Stimulated activated CD4-positive, alpha-beta T cell treated with anti-CD3 and anti-CD28 coated beads, TNF-alpha, amount 100 ng/mL, for 48 hours (primary cell): ENCODE data around the gene GPANK1.
A peak's percentile ranks its signal among the peaks of the same experiment; 100 is the strongest.
"Not testable (repeated sequence)": the region's sequence is repeated elsewhere in the genome, so short reads cannot be mapped to it uniquely, and the experiment has no call there.

Experiments
- DNase-seq, 3 donors: peaks; one replicate each; pipeline ENCODE4 v3.0.0-alpha.2; 2020; ENCODE audit warnings: low read depth in 3 of 3

Gene GPANK1

DNA sequence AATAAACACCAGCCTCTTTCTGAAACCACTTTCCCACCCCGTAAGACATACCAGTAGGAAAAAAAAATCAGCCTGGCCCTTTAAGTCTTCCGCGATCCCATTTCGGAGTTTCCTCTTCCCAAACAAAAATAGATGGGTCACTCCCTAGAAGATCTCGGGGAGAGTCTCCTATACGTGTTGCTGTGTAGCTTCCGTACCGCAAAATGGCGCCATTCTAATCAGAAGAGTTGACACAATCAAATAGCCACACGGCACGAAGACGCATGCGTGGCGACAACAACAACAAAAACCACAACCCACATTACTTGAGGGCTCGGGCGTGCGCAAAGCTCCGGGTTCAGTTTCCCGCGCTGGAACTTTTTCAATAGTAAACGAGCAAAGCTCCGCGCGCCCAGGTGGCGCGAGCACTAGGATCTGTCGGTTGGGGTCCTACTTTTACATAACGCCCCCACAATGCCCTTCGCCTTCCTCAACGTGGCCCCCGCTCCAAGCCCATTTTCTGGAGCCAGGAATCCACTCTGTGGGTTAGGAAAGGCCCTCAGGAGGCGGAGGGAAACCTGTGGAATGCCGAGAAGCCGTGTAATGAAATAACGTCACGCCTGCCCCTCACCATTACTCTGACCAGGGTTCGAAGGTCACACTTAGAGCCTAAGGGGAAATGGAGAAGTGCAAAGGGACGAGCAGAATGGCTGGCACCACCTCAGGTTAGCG, at the start of gene GPANK1:
Gene GPANK1, minus strand, starts transcription at position 208 of the 711 bp plus-strand sequence. CDS start 519 bp downstream, outside the sequence.
- peak; percentile 74 to 83 (median 80) for DNase-seq

DNA sequence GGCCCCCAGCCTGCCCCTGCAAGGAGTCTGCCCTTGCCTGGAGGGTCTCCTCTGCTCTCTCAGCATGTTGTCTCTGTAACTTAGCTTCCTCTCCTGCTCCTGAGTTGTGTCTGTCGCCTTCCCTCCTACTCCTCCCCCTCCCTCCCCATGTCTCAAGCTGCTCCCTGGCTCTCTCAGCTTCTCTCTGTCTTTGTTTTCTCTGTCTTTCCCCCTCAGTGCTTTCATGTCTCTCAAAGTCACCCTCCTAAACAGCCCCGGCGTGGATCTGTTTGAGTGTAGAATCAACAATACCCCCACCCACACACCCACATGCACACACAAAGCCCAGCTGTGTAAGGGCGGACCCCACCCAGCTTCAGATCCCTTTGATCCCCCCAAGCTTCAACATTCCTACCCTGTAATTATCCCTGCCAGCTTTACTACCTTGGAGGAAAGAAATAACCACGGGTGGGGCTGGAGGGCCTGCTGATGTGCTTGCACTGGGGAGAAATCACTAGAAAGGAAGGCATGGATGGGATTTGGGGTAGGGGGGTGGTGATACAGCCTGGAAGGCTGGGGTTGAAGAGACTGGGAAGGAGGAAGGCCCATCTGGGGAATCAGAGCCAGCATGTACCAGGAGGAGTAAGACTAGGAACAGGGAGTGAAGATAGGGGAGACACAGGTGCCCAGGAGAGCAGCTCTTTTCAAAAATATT, 49.3 kb upstream of the GPANK1 start:
- no peak for DNase-seq

DNA sequence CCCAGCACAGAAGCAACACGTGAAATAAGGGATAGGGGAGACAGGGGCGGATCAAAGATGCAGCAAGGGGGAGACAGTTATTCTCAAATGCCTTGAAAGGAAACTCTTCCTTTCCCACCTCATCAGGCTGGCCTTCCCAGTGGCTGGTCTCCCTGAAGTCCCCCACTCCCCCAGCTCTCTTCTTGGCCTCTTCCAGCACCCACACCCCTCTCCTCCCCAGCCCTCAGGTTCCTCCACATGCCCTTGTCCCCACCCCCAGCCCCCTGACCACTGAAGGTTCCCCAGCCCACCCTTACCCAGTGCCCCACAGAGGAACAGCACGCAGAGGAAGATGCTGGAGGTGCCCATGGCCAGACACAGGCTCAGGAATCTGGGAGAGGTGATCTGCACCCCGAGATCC, 48.7 kb upstream of the GPANK1 start:
- no peak for DNase-seq

DNA sequence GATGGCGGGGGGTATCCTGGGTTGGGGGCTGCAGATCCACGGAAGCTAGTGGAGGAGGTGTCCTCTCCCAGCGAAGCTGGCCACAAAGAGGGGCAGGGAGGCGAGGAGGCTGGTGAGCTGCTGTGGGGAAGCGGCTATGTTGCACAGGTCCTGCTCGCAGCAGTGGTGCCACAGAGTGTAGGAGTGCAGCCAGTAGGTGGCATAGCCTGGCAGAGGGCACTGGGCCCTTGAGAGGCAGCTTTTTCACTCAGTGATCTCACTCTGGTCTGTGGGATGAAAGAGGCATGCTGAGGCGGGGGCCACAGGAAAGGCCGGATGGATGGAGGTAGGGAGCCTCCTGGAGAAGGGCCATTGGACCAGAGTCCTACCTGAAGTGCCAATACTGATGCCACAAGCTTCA, 47.5 kb upstream of the GPANK1 start:
- DNase-seq, result no peak

DNA sequence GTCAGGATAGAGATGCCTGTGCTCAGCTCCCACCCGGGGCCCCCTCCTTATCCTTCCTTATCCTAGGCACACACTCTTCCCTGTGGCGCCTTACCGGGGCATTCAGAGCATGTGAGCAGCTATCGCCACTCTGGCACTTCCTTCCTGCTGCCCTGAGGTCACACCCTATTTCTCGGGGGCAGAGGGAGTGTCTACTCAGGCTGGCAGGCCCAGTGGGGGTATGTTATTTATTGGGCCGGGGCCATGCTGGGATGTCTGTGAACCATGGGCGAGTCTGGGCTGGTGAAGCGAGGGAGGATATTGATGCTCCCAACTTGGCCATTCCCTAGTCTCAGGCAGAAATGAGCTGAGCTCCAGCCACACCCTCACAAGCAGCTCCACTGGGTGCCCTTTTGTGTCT, 46.4 kb upstream of the GPANK1 start:
- no peak for DNase-seq

DNA sequence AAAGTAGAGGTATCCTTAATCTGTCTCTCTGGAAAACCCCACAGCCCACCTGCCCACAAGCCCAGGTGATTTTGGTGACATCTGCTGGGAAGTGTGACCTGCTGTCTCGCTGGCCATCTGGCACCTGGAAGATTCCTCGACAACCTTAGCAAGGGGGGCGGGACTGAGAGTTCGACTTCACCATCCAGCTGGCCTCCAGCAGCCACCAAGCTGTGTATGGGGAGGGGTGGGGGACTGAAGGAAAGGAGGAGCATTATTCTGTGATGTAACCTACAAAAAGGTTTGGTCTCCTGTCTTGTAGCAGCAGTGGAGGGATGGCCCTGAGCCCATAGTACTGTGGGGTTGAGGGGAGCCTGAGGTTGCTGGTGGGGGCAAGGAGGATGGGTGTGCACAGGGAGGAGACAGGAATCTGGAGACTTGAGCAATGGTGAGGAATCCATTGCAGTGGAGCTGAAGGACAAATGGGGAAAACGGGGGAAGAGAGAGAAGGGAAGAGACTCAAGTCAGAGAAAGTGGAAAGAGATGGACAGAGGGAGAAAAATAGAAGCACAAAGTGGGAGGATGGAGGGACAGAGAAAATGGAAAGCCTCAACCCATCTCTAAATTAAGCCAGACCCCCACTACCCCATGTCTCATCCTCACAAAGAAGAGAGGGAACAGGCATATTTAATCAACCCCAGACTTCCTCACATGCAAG, 45.9 kb upstream of the GPANK1 start:
- no peak for DNase-seq

DNA sequence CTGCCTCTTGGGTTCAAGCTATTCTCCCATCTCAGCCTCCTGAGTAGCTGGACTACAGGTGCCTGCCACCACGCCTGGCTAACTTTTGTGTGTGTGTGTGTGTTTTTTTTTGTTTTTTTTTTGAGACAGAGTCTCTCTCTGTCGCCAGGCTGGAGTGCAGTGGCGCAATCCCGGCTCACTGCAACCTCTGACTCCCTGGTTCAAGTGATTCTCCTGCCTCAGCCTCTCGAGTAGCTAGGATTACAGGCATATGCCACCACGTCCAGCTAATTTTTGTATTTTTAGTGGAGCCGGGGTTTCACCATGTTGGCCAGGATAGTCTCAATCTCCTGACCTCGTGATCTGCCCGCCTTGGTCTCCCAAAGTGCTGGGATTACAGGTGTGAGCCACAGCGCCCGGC, 44.4 kb upstream of the GPANK1 start:
- not testable (repeated sequence) for DNase-seq

DNA sequence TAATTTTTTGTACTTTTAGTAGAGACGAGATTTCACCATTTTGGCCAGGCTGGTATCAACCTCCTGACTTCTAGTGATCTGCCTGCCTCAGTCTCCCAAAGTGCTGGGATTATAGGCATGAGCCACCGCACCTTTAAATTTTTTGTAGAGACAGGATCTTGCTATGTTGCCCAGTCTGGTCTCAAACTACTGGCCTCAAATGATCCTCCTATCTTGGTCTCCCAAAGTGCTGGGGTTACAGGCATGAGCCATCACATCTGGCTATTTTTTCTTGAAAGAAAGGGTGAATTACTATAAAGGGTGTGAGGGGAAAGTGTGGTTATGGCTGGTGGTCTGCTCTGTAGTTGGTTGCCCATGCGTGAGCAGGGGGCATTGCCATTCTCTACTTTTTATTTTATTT, 43.4 kb upstream of the GPANK1 start:
- DNase-seq, result no peak

DNA sequence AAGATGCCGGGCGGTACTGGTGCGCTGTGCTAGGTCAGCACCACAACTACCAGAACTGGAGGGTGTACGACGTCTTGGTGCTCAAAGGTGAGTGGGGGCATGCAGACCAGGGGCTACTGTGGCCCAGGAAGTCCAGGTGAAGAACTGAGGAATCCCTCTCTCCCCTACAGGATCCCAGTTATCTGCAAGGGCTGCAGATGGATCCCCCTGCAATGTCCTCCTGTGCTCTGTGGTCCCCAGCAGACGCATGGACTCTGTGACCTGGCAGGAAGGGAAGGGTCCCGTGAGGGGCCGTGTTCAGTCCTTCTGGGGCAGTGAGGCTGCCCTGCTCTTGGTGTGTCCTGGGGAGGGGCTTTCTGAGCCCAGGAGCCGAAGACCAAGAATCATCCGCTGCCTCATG, 42.9 kb upstream of the GPANK1 start:
- no peak for DNase-seq

DNA sequence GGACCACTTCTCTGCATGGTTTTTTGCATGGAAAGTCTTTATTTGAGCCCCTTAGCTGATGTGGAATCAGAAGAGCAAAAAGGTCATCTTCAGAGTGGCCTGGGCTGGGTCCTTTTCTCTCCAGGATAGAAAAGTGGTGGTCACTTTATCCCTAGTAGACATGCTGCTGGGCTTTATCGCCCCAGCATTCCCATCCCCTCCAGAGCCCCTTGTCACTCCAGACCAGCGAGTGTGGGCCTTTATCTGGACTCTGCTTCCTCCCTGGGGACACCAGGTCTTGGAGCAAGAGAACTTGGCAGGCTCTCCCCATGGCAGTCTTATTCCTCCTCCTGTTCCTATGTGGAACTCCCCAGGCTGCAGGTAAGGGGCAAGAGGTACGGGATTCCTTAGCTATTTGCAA, 41.8 kb upstream of the GPANK1 start, which contains the start of gene LY6G6F:
Gene LY6G6F, plus strand, starts transcription at position 268 of the 400 bp plus-strand sequence. Its CDS starts 41 bp downstream, at position 309.
- no peak for DNase-seq

DNA sequence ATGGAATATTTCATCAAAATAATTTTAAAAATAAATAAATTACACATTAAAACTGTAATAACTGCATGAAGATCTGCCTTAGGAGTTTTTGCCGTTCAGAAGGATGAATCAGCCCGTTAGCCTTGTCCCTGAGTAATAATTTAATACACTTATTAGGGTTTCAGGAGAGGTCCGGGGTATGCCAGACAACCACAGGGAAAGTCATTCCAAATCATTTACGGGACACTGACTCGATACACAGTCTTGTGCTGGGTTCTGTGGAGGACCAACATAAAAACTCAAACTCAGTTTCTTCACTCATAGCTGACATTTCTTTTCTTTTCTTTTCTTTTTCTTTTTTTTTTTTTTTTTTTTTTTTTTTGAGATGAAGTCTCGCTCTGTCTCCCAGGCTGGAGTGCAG, 41.1 kb upstream of the GPANK1 start:
- DNase-seq, result no peak

DNA sequence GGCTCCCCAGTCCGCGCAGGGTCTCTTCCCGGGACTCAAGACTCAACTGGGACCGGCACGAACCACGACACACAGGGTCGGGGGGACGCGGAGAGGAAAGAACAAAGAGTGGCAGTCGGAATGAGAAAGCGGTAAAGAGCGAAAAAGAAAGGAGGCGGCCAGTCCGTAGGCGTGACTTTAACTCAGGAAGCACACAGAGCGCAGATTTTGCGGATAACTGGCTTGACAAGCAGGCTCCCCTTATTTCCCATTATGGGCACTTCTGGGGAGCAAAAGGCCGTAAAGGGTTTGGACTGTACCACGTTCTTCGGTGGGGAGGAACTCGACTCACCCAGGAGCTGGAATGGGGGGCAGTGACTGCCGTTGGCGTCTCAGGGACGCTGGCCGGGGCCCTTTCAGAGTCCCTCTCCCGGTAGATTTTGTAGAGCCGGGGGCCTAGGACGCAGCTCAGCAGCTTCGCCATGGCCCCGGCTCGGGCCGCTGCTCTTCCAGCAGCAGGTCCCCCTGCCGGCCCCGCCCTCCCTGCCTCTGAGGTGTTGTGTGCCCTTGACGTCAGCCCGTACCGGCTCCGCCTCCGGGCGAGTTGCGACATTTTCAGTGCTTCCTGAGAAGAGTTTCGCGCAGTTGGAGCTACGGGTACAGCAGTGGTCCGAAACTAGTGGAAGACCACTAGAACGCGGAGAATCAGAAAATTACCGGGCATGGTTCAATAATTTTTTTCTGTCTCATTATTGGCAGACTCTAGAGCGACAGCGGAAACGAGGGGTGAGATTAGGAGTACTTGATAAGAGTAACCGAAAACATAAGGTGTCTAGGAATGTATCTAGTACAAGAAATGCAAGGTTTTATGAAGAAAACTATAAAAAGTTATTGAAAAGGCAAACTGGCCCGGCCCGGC, 38.3 kb upstream of the GPANK1 start, which contains the start of gene ABHD16A:
Gene ABHD16A, minus strand, starts transcription at position 506 of the 898 bp plus-strand sequence. Its CDS starts 43 bp downstream, at position 463.
- peak; percentile 94 to 98 (median 96) for DNase-seq

DNA sequence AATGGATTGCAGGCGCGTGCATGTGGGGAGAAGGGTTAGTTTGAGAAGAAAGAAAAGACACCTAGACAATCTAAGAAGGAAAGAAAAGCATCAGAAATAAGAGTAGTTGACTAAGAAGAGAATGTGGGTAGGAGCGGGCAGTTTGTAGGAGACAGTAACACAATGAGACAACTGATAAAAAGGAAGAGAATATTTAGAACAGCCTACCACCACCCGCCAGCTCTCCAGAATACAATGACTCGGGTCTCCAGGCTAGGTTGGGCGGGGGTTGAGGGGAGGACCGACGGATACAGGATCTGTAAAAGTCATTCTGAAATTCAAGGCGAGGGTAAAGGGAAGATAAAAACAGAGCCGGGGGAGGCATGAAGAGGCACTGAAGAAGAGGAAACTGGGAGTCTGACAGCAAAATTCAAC, 37.6 kb upstream of the GPANK1 start:
- DNase-seq, result peak in 1 of 3 donors; percentile 38

DNA sequence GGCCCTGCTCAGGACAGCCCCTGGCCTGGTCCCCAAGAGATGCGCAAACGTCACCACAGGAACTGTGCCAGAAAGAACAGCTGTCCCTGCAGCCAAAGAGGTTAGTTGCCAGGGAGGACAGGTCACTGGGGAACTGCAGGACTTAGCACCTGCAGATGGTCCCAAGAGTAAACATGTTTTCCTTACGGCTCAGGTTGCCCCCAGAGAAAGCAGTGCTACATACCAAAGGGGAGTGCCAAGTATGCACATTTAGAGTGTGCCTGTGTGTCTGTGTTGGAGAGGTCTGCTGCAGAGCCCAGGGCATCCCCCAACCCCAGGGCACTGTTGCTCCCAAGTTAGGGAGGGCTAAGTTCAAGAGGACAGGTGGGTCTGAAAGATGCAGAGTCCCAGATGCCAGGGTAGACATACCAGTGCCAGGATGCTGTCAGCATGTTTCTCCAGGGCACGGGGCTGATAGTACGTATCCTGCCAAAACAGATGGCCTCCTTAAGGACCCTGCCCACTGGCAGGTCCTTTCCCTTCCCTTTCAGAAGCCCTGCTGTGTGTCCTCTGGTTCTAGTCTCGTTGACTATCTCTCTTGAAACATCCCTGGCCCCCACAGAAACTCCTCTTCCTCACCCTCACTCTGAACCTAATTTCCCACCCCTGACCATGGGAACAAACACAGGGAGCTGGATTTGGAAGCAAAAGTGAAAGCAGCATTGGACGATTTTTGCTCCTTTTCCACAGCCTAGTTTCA, 37.0 kb upstream of the GPANK1 start:
- DNase-seq, result no peak

DNA sequence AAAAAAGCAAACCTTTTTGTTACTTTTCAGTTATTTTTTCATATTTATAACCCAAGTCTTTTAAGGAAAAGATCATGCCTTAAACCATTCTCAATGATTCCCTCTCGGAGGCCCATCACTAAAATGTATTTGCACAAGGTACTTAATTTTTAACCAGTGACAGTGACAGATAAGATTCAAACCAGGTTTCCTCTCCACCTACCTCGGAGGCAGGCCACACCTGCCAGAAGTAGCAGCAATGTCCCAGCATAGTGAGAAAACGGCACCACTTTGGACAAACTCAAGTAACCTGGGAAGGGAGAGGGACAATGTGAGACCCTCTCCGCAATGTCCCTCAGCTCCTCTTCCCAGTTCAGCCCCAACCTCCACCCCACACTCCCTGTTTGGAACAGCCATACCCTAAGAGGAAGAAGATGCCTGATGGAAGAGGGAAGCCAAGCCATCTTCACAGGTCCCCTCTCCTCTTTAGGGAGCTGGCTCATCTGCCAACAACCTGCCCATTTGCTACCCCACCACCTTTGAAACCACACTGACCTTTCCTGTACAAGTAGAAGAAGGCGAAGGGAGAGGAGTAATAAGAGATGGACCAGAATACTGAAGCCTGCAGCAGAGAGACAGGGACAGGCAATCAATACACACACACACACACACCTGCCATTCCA, 36.1 kb upstream of the GPANK1 start:
- DNase-seq, result no peak

DNA sequence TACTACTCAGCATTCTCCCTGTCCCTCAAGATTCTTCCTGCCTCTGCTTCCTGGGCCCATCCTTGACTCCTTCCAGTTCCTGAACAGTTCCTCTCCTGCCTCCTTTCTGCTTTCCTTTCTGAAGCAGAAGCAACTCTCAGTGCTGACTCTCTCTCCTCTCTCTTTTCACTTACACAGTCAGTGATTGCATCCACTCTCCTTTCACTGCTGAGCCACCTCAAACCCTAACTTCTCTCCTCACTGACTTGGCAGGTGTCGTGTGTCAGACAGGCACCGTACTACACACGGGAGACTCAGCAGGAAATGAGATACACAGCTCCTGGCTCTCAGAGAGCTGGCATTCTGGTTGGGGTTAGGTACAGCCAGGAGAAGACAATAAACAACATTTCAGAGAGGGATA, 32.8 kb upstream of the GPANK1 start:
- DNase-seq, result no peak

DNA sequence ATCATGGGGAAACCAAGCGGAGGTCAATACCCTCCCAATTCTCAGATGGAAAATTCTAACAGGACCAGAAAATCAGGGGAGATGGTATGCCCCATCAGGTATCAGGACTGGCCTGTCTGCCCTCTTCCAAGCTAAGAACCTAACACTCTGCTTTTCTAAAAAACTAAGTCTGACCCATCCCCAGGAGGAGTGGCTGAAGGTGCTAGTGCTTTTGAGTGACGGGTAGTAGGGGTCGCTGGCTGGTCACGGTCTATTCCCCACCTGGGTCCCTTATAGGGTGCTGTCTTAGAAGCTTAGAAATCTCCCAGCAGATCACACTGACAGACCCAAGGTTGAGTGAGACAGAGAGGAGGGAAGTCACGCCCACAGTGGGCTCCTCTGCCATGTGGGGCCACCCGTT, 28.7 kb upstream of the GPANK1 start:
- DNase-seq, result no peak

DNA sequence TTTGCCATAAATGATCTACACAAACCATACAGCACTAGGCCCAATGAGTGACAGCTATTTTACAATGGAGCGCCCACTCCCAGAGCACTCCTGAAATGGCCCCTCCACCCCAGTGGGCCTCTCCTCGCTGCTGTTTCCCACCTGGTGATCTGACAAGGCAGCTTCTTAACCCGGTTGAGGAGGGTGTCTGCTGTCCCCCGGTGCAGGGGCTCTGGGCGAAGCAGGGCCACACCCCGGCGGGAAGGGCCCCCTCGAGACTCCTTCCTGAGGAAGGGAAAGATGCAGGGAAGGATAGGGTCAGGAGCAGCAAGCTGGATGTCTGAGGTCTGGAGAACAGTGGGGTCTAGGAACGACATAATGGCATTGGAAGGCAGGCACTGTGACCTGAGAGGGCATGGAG, 28.1 kb upstream of the GPANK1 start:
- DNase-seq, result no peak

DNA sequence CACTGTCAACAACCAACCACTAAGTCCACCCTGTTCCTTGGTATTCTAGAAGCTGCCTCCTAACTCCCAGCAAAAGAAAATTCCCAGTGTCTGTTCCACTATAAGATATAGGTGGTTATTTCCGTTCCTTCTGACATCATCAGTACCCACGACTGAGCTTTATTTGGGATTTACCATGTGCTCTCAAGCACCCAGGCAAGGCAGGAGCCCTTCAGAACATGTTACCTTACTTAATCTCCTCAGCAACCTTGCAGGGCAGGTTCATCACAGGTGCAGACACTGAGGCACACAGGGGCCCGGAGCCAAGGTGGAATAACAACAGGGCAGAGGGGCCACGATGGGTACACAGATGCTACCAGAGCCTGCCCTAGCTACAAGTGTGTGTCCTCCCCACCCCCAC, 27.6 kb upstream of the GPANK1 start:
- no peak for DNase-seq

DNA sequence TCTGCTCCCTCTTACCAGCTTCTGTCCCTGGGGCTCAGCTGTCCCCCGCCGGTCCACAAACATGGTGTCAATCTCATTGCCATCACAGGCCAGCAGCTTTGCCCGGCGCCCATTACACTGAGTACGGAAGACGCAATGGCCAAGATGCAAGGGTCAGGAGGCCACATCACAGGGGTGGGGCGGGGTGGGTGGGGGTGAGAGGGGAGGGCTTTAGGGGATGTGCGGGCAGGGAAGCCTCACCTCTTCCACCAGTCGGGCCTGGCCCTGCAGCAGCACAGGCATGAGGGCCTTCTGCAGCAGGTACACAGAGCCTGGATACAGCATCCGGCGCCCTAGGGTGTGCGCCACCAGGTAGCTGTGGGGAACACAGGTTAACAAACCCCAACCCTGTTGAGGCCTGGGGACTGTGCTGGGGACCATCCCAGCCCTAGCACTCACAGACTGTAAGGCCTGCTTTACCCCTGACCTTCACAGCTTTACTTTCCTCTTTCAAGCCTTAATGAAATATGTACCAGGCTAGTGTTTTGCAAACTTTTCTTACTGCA, 26.8 kb upstream of the GPANK1 start:
- no peak for DNase-seq
